SK-N-SH treated with all-trans-retinoic acid at 6 μM for 48 hours (cell line): ENCODE results near the gene CD84.

Source experiments
- TSHZ2 ChIP-seq: fragments of 250-450 bp; sonication (Bioruptor Pico); IDR thresholded peaks from 2 replicates; pipeline ENCODE4 v1.5.0; 2020; ENCODE audit warnings: mild to moderate bottlenecking, moderate library complexity
- TF ChIP-seq, protein P1 (sequence below): fragments of 250-450 bp; sonication (Bioruptor Pico); IDR thresholded peaks from 2 replicates; pipeline ENCODE4 v1.8.0; 2020; ENCODE audit warnings: mild to moderate bottlenecking, moderate library complexity, borderline replicate concordance

- TF ChIP-seq TSHZ2 (CRISPR knock-in tag), result no peak
- TF ChIP-seq, protein P1, sequence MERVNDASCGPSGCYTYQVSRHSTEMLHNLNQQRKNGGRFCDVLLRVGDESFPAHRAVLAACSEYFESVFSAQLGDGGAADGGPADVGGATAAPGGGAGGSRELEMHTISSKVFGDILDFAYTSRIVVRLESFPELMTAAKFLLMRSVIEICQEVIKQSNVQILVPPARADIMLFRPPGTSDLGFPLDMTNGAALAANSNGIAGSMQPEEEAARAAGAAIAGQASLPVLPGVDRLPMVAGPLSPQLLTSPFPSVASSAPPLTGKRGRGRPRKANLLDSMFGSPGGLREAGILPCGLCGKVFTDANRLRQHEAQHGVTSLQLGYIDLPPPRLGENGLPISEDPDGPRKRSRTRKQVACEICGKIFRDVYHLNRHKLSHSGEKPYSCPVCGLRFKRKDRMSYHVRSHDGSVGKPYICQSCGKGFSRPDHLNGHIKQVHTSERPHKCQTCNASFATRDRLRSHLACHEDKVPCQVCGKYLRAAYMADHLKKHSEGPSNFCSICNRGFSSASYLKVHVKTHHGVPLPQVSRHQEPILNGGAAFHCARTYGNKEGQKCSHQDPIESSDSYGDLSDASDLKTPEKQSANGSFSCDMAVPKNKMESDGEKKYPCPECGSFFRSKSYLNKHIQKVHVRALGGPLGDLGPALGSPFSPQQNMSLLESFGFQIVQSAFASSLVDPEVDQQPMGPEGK, result no peak
Observed at GRCh38 chr1:160522136-160522535, 57.2 kb downstream of the CD84 start.
